ELR (cell line): ENCODE measurements around the gene CNST.
"Not testable (repeated sequence)": the region's sequence is repeated elsewhere in the genome, so short reads cannot be mapped to it uniquely, and the experiment has no call there.

ENCODE experiments used
- DNase-seq: peaks from one replicate; pipeline ENCODE4 v3.0.0-alpha.2; 2015; ENCODE audit warnings: low read depth

Gene CNST

DNA sequence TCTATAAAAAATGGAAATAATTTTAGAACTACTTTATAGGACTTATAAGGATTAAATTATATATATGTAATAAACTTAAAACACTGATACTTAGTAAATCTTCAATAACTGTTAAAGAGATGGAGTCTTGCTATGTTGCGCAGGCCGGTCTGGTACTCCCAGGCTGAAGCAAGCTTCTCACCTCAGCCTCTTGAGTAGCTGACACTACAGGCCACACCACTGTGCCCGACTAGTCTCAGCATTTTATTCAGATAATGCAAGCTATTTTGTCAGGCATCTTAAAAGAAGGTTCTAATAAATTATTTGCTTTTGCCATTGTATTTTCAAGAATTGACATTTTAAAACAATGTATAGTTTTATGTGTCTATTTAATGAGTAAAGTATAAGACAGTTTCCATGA is 20.8 kb downstream of the CNST start:
- DNase-seq, result peak; percentile 24

DNA sequence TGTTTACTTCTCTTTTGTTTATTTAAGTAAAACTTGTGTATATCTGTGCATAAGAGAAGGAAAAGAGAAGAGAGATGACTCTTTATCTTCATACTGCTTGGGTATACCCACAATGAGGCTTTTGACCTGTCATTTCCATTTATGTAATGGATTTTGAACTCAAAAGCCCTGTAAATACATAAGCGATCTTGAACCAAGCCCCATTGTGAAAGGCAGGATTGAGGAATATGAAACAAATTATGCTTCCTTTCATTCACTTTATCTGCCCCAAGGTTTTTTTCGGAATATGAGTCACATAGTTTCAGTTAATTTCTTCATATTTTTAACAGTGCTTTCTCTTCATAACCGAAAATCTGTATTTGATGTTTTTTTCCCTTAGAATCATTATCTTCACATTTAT is 21.4 kb downstream of the CNST start:
- DNase-seq, result peak; percentile 76

- peak; percentile 93 for DNase-seq
Measured at GRCh38 chr1:246588159-246588721, 22.0 kb downstream of the CNST start.

GRCh38 chr1:246589919-246590318 is 23.7 kb downstream of the CNST start:
- DNase-seq, result not testable (repeated sequence)

DNA sequence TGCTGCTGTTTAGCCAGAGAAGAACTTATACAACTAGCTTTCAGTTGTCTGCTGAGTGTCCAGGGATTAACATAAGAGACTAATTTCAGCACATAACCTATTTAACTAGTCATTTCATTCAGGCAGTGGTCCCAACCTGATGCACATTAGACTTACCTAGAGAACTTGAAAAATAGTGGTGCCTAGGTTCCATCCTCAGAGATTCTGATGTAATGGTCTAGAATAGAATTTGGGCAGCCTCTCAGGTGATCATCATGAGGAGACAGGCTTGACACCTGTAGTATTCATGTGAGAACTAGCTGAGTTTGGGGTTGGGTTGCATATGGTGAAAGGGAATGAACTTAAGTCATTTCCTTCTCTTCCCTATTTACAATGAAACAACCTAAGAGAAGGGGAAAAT is 24.8 kb downstream of the CNST start:
- no peak for DNase-seq

DNA sequence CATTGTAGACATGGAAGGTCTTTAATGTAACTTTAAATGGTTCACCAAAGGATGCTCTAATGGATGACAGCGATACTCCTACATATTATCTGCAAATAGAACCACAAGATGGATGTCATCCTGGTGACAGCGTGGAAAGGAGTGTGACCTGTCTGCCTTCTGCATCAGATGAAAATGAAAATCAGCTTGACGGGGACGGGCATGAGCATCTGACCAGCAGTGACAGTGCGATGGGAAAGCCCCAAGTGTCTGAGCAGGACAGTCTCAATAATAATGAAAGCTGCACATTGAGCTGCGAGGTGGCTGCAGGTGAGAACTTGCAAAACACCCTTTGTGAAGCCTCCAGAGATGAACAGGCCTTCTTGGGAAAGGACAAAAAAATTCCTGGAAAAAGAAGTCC is 25.2 kb downstream of the CNST start:
- no peak for DNase-seq

GRCh38 chr1:246591958-246592357 is 25.7 kb downstream of the CNST start:
- no peak for DNase-seq

GRCh38 chr1:246592695-246593094 is 26.4 kb downstream of the CNST start:
- DNase-seq, result peak; percentile 66

DNA sequence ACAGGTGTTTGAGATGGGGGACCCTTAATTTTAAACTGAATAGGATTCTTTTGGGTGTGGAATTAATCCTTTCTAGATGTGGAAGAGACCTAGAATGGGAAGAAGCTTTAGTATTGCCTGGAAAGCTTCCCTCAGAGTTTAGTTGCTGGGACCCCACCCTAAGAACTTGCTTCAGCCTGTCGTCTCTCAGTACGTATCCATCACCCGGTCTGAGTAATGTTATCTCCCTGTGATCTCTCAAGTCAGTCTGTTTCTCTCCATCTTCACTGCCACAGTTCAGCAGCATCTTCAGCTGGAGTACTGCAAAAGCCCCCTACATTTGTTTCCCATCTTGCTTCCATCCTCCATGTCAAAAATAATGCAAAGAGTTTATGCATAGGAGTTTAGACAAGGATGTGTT is 28.9 kb downstream of the CNST start:
- no peak for DNase-seq

GRCh38 chr1:246597340-246597739 is 31.1 kb downstream of the CNST start:
- peak; percentile 69 for DNase-seq

GRCh38 chr1:246597971-246598370 is 31.7 kb downstream of the CNST start:
- no peak for DNase-seq

- no peak for DNase-seq
Measured at GRCh38 chr1:246599315-246599714, 33.1 kb downstream of the CNST start.

DNA sequence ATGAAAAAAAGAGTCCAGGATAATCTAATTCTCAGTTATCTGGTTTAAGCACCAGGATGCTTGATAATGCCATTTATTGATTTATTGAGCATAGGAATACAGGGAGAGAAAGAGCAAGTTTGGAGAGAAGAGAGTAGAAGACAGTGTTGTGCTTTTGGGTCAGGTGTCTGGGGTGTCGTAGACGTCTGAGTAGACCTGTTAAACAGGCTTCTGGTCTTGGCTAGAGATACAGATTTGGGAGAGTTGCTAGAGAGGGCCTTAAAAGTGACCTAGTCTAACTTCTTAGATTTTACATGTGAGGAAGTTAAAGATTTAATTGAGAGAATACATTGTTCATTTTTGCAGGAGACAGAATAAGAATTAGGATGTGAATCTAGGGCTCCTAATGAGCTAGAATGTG is 34.3 kb downstream of the CNST start:
- DNase-seq, result no peak

- DNase-seq, result peak; percentile 47
Measured at GRCh38 chr1:246602194-246602593, 35.9 kb downstream of the CNST start.

DNA sequence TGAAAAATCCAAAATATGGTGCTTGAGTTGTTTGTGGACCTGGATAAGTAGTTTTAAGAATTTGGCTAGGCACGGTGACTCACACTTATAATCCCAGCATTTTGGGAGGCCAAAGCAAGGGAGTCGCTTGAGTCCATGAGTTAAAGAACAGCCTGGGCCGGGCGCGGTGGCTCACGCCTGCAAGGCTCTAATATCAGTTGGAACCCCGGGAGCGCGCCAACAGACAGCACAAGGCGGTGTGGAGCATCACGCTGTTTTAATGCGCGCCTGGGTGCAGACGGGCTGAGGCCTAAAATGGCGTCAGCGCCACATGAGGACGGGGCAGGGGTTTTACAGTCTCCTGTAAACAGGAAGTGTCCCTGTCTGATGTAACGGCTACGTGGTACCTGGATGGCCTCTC is 39.0 kb downstream of the CNST start:
- not testable (repeated sequence) for DNase-seq

GRCh38 chr1:246607462-246607861 is 41.2 kb downstream of the CNST start:
- no peak for DNase-seq

- DNase-seq, result peak; percentile 99
Measured at GRCh38 chr1:246608616-246609376, 42.5 kb downstream of the CNST start.

DNA sequence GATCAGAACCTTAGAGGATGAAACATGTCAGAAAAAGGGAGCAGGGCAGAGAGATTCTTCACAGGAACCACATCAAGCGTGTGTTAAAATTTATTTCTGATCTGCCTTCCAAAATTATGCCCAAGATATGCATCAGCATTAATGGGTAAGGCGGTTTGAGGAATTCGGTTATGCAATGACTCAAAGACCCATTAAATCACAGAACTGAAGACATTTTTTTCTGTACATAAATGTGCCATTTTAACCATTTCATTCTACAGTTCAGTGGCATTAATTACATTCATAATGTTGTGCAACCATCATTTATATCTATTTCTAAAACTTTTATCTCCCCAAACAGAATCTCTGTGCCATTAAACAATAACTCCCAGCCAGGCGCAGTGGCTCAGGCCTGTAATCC is 43.4 kb downstream of the CNST start:
- peak; percentile 65 for DNase-seq

DNA sequence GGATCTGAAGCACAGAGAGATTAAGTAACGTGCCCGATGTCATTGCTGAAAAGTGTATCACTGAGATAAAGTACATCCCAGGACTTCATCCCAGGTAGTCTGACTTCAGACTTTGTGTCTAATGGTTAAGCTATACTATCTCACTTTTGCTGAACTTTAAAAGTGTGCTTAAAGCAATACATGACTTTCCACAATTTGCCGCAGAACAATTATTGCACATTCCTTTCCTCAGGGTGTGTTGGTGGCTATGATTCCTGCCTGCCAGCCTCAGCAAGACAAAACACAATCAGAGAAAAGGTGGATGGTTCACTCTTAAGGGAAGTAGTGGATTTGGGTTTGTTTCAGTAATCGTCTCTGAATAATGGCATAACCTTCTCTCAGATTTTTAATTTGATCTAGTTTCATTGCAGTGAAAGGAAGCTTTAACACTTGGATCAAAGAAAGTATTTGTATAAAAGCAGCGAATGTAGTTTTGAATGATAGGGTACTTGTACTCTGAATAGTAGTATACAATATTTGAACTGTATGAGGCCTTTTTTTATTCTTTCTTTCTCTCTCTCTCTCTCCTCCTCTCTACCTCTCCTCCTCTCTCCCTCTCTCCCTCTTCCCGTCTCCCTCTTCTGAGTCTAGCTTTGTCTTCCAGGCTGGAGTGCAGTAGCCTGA is 47.0 kb downstream of the CNST start:
- no peak for DNase-seq

- peak; percentile 23 for DNase-seq
Measured at GRCh38 chr1:246617156-246617555, 50.9 kb downstream of the CNST start.

- no peak for DNase-seq
Measured at GRCh38 chr1:246617768-246618167, 51.5 kb downstream of the CNST start.

DNA sequence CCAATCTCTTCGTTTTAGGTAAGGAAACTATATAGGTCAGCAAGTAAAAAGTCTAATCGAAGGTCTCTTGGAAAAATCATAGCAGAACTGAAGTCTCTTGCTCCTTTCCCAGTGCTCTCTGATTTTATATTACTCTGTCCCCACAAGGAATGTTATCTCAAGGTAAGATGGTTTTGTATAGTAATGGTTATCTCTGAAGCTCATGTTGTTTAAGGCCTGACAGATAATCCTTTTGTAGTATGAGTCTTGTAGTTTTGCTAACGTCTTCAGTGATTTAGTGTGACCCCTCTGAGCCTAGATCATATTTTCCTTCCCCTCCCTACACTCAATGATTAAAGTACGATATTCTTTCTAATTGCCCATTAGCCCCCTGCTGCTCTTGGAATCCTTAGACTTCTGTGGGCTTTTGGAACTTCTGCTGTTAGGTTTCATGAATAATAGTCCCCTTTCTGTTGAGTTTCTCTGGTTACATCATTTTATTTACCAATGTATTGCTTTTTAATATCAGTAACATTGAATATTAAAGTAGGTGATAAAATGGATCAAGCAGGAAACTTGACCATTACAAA is 52.1 kb downstream of the CNST start:
- DNase-seq, result no peak

DNA sequence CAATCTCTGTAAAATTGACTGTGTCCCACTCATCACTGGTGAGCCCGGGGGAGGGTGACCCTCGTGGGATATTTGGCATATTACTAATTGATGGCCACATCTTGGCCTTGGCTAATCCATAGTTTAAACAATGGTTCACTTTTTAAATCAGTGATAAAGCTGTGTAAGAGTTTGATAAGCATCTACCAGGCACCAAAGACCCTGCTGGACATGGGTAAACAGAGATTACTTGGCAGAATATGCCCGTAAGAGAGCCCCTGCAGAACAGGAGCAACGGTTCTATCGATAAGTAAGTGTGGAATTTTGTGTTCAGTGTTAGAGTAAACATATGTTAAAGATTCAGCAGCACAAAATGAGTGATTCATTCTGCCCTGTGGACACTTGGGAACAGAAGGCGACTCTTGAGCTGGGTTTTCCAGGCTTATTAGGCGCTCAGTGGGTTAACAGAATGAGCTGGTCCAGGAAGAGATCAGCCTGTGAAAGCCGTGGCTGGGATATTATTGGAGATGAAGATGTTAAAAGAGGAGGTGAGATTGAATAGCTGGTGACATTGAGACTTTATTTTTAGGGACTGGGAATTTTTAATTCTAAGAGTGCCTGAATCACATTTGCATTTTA is 55.9 kb downstream of the CNST start:
- DNase-seq, result peak; percentile 76
